Right lung (tissue), 5 donors: ENCODE data around the gene LIMS2. TPM values are rescaled to one million over a fixed set of nuclear protein-coding genes. Genes with fewer than 3 reads are reported as not detected.
A peak's percentile ranks its signal among the peaks of the same experiment; 100 is the strongest.

ENCODE experiments used
- DNase-seq, 2 donors: peaks; one replicate each; pipeline ENCODE4 v3.0.0-alpha.2; 2013
- polyA plus RNA-seq, 5 donors: library from polyadenylated mRNA; unstranded; fragments of 120-200 nt; gene quantifications; one replicate each; pipeline versions ENCODE4 v1.2.1 to v1.2.3, GENCODE V29; 2013; ENCODE audit warnings: inconsistent platforms in 1 of 5, low replicate concordance in 1 of 5; ENCODE audit not compliant: insufficient read length in 5 of 5, insufficient read depth in 1 of 5

The LIMS2 gene
- polyA plus RNA-seq, 5 donors = 19.1 to 36.9 (median 25.1) TPM

GRCh38 chr2:127701651-127702394, 26.5 kb upstream of the LIMS2 start:
- DNase-seq = peak; percentile 66 to 67

DNA sequence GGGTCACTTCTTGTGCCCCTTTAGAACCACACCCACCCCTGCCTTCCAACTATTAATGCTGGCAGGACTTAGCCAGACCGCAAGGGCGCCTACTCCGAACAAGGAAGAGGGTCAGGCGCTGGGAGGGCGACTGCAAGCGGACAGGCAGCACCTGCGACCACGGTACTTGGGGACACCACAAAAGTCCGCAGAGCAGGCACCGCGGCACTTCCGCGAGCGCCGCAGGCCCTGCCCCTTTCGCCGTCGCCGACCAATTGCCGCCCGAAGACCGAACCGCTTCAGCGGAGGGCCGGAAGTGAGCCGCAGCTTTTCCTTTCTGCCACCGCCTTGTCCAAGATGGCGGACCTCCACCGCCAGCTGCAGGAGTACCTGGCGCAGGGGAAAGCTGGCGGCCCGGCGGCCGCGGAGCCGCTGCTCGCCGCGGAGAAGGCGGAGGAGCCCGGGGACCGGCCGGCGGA, 25.9 kb upstream of the LIMS2 start, which contains the start of gene SFT2D3:
TSS of gene SFT2D3 (plus strand) at position 305 of the 458 bp plus-strand sequence. CDS start at position 337, 32 bp downstream.
- DNase-seq = peak; percentile 89 to 92

GRCh38 chr2:127700527-127701192, 25.3 kb upstream of the LIMS2 start:
- DNase-seq = no peak

DNA sequence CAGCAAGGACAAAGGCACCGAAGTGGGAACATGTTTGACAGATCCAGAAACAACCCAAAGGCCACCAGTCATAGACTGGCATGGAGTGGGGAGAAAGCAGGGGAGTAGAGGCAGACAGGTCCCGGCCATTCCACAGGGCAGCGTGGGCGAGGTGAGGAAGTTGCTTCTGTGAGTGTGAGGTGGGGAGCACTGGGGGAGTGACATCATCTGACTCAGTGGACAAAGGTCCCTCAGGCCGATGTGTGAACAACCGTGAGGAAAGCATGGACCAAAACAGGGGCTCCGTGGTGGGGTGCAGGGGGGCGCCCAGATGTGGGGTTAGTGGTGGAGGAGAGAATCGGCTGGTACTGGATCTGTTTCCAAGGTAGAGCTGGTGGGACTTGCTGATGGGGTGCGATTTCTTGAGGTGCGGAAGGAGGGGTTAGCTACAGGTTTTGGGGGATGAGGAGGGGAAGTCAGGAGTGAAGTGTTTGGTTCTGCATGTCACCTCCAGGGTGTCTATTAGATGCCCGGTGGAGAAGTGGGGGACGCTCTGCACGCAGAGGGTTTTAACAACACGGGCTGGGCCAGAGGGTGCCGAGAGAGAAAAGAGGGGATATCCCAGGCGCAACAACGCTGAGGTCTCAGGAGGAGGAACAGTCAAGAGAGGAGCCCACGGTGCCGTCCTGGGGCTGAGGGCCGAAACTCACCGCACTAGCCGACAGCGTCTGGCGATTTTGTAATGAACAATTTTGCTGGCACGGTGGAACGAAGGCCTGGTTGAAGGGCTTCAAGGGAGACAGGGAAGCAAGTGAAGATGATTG, 23.4 kb upstream of the LIMS2 start:
- no peak for DNase-seq

DNA sequence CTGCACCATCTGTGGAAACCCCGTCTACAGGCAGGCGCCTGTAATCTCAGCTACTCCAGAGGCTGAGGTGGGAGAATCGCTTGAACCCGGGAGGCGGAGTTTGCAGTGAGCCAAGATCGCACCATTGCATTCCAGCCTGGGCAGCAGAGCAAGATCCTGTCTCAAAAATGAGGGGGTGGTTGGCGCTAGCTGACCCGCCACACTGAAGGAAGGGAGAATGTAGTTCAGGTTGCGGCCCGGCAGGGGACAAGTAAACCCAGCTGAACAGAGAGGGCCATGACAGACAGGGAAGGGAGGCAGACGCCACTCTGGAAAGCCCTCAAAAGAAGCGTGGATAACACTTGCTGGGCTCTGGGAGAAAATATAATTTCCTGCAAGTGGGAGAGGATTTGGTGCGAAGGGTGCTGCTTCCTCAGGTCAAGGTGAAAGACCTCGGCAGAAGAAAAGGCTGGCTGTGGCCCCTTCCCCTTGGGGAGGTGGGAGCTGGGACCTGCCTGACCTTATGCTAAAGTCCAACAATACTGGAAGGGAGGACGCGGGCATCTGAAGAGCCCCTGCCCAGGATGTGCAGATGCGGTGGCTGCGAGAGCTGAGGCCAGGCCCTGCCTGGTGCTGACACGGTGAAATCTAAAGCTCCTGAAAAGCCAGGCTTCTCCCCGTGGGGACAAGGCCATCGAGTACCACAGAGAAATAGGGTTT, 22.3 kb upstream of the LIMS2 start:
- no peak for DNase-seq

DNA sequence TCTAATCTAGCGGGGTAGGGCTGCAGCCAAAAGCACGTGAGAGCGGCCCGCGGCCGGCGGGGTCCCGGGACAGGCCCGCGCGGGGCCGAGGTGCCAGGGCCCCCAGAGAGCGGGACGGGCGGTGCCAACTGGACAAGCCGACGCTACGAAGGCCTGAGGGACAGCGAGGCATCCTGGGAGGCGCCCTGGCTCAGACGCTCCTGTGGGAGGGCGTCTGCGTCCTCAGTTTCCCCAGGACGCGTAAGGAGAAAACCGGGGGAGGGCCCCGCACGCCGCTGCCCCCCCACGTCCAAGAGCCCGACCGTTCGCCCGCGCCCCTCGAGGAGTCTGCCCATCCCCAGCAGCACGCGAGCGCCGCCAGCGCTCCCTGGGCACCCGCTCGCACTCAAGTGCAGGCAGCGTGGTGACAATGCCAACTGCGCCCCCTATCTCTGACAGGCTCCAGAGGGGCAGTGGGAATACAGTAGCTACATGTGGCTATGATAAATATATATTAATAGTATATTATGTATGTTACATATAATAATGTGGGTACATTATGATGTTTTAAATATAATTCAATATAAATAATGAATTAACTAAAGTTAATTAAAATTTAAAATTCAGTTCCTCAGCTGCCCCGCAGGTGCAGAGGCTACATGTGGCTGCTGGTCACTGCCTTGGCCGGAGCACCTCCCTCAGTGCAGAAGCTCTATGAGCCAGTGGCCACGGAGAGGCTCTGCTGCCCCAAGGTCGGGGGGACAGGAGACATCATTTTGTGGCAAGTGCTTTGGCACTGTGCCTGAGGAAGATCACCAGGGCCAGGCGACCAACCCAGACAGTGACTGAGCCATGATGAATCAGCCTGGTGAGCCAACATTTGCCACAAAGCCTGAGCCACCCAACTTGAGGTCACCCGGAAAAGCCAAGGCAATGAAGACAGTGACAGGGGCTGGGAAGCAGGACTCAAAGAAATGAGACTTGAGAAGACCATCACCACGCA, 20.5 kb upstream of the LIMS2 start:
- DNase-seq = no peak

DNA sequence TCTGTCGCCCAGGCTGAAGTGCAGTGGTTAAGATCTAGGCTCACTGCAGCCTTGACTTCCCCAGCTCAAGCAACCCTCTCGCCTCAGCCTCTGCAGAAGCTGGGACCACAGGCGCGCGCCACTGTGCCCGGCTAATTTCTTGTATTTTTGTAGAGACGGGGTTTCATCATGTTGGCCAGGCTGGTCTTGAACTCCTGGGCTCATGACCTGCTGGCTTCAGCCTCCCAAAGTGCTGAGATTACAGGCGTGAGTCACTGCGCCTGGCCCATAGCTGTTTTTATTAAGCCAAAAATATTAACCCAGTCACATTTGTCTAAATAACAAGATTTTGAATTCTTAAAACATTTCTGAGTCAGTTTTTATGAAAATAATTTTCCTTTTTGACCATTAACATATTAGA, 19.7 kb upstream of the LIMS2 start:
- DNase-seq = no peak

DNA sequence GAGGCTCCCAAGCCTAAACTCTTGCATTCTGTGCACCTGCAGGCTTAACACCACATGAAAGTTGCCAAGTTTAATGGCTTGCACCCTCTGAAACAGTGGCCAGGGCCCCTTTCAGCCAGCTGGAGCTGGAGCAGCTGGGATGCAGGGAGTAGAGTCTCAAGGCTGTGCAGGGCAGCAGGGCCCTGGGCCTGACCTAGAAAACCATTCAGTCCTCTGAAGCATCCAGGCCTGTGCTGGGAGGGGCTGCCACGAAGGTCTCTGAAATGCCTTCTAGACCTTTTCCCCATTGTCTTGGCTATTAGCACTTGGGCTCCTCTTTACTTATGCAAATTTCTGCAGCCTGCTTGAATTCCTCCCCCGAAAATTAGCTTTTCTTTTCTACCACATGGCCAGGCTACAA, 15.4 kb upstream of the LIMS2 start:
- no peak for DNase-seq

DNA sequence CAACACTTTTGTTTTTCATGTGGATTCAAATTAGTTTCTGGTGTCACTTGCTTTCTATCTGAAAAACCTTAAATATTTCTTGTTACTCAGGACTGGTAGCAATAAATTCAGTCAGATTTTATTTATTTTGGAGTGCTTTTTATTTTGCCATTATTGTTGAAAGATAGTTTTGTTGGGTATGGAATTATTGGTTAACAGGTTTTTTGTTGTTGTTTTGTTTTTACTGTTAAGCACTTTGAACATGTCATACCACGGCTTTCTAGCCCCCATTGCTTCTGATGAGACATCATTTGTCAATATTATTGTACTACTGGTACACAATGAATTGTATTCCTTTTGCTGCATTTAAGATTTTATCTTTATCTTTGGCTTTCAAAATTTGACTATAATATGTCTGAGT, 13.1 kb upstream of the LIMS2 start:
- no peak for DNase-seq

- no peak for DNase-seq
These were observed 10.2 kb upstream of the LIMS2 start for GRCh38 chr2:127685410-127686080.

DNA sequence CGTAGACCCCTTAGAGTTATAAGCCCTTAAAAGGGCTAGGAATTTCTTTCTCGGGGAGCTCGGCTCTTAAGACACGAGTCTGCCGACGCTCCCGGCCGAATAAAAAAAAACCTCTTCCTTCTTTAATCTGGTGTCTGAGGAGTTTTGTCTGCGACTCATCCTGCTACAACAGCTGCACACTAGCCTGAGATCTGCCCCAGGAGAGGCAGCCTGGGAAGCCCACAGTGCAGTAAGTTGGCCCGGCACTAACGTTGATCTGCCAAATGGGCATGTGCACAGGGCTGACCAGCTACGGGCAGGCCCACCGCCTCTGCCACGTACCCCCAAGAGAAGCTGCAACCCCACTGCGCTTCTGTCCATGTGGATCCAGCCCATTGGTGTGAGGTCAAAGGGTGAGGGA, 8.4 kb upstream of the LIMS2 start:
- DNase-seq = no peak

DNA sequence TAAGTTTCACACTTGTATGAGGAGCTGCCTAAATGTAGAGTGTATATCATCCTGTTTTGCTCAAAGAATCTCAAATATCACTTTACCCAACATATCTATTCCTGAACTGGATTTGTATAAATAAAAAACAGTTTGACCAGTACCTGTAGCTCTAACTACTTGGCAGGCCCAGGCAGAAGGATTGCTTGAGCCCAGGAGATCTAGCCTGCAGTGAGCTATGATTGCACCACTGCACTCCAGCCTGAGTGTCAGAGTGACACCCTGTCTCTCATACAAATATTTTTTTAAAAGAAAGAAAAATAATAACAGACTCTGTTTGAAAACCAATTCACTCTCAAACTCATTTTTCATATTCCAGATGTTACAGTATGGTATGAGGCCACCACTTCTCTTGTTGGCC, 7.7 kb upstream of the LIMS2 start:
- DNase-seq = no peak

GRCh38 chr2:127681976-127682857, 6.9 kb upstream of the LIMS2 start:
- no peak for DNase-seq

DNA sequence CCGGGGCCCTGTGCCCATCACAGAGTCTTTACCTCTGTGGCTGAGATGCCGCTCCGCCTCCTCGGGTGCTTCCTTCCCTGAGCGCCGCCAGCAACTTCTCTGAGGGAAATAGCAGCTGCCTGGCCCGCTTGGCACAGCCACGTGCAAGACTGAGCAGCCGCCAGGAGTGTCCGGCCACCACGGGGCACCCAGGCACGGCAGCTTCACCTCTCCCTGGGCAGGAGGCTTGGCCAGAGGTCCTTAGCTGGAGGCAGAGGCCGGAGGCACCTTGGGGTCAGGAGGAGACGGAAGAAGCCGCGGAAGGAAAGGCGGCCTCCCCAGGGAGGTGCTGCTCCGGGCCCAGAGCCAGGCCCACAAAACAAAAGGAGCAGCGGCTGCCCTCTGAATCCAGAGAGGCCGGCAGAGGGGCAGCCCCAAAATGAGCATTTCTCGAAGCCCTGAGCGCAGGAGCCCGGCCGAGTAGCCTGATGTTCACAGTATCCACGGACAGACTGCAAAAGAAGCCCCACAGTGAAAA, 6.0 kb upstream of the LIMS2 start:
- no peak for DNase-seq

DNA sequence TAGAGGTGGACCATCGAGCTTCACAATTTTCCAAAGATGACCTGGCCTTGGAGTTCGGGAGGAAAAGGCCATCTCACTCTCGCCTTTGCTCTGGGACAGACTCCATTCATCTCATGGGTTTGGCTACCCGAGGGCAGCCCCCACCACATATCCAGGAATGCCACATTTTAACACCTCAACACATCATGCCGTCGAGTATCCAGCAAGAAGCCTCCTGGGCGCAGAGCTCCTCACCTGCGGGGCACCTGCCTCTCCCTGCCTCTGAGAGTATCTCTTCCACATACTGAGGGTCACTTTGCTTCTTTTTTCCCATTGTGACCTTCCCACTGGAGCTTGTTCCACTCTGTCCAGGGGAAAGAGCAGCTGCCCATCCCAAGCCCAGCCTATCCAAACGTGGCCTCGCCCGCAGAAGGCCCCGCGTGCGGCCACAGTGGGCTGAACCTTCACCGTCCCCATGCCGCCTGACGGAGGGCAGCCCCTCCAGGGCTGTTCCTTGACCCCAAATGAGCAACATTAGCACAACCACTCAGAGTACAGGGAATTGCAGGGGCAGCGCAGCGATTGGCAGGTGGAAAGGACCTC, 5.5 kb upstream of the LIMS2 start:
- no peak for DNase-seq

DNA sequence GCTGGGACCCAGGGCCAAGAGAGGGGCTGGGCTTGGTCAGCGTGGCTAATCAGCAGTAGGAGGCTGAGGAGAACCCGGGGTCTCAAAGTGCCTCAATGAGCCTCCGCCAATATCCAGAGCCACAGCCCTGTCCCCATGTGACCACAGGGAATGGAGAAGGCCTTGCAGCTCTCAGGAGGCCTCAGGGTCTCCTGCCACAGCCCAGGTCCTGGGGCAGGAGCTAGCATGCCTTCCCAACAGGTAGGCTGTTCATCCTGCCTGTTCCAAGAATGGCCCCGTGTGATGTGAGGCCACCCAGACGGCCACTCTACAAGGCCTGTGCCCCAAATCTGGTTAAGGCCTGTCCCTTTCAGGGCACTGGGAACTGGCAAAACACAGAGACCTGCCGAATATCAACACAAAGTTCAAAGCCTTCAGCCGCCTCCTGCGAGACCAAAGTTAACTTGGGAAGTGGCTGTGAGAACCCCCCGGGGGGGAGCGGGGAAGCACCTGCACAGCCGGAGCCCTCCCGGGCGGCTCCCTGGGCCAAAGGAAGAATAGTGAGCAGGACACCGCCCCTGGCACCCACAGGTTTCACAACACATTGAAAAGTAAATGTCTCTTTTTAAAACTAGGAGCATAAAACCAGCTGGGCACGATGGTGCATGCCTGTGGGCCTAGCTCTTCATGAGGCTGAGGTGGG, 4.5 kb upstream of the LIMS2 start:
- no peak for DNase-seq

- DNase-seq = no peak
These were observed 3.7 kb upstream of the LIMS2 start for GRCh38 chr2:127678991-127679390.

- no peak for DNase-seq
These were observed 3.2 kb upstream of the LIMS2 start for GRCh38 chr2:127678531-127678930.
